Glutamatergic neuron (in vitro differentiated cells): ENCODE measurements around the gene AGAP3. TPM values are rescaled to one million over a fixed set of nuclear protein-coding genes. Genes with fewer than 3 reads are reported as not detected.
A peak's percentile ranks its signal among the peaks of the same experiment; 100 is the strongest.

Experiments
- DNase-seq: peaks from one replicate; pipeline ENCODE4 v3.0.0; 2022
- H3K27ac Mint-ChIP-seq: one replicate; pipeline ENCODE4 v1.8.0; 2020; ENCODE audit warnings: mild to moderate bottlenecking, mixed read lengths, inconsistent platforms; ENCODE audit not compliant: unreplicated experiment
- H3K27me3 Mint-ChIP-seq: one replicate; pipeline ENCODE4 v1.8.0; 2020; ENCODE audit warnings: mild to moderate bottlenecking, moderate library complexity, mixed read lengths, inconsistent platforms; ENCODE audit not compliant: unreplicated experiment
- H3K36me3 Mint-ChIP-seq: one replicate; pipeline ENCODE4 v1.8.0; 2020; ENCODE audit warnings: mild to moderate bottlenecking, mixed read lengths, inconsistent platforms; ENCODE audit not compliant: unreplicated experiment
- H3K4me1 Mint-ChIP-seq: one replicate; pipeline ENCODE4 v1.8.0; 2020; ENCODE audit warnings: mild to moderate bottlenecking, low read depth, mixed read lengths, inconsistent platforms; ENCODE audit not compliant: unreplicated experiment
- H3K4me3 Mint-ChIP-seq: one replicate; pipeline ENCODE4 v1.8.0; 2020; ENCODE audit warnings: mild to moderate bottlenecking, mixed read lengths, inconsistent platforms; ENCODE audit not compliant: unreplicated experiment
- H3K9me3 Mint-ChIP-seq: one replicate; pipeline ENCODE4 v1.8.0; 2020; ENCODE audit warnings: mild to moderate bottlenecking, moderate library complexity, mixed read lengths, inconsistent platforms; ENCODE audit not compliant: unreplicated experiment
- CTCF ChIP-seq: fragments of 200-600 bp; sonication (generic); IDR thresholded peaks from one replicate; pipeline ENCODE4 v1.5.0; 2021; ENCODE audit not compliant: partially characterized antibody, unreplicated experiment
- total RNA-seq: library from RNA; stranded (reverse); fragmentation: NEBNext Ultra II Directional; extraction: Animal tissue kit (Norgen Biotek cat#: 25700); gene quantifications from one replicate; pipeline ENCODE4 v1.2.1, GENCODE V29; 2021; ENCODE audit not compliant: unreplicated experiment

The AGAP3 gene
- total RNA-seq, 1 donor from 2014 or later: 406 TPM

- peak; percentile 59 for DNase-seq
- Mint-ChIP-seq H3K9me3 (peaks cover 17% of the 10 kb centered on the region), H3K4me3 (peak overlapping the region; percentile 81), H3K4me1 (peaks cover 13% of the 10 kb centered on the region), H3K27me3 (peaks cover 26% of the 10 kb centered on the region), H3K27ac (no peak overlapping the region), H3K36me3 (peaks cover 6% of the 10 kb centered on the region)
- peak; percentile 69 for TF ChIP-seq CTCF
Observed at GRCh38 chr7:151168003-151168786, 81.9 kb downstream of the AGAP3 start.

GRCh38 chr7:151168787-151169162 lies 82.5 kb downstream of the AGAP3 start:
- Mint-ChIP-seq H3K36me3 (peaks cover 10% of the 10 kb centered on the region), H3K27me3 (peaks cover 28% of the 10 kb centered on the region), H3K4me1 (peaks cover 13% of the 10 kb centered on the region), H3K9me3 (peaks cover 19% of the 10 kb centered on the region), H3K27ac (no peak overlapping the region), H3K4me3 (peak overlapping the region; percentile 81)
- TF ChIP-seq CTCF: no peak
- DNase-seq: no peak

GRCh38 chr7:151172273-151173141 lies 86.2 kb downstream of the AGAP3 start:
- Mint-ChIP-seq H3K9me3 (peaks cover 19% of the 10 kb centered on the region), H3K4me3 (no peak overlapping the region), H3K27ac (no peak overlapping the region), H3K36me3 (peaks cover 10% of the 10 kb centered on the region), H3K4me1 (peaks cover 11% of the 10 kb centered on the region), H3K27me3 (peaks cover 23% of the 10 kb centered on the region)
- peak; percentile 84 for DNase-seq
- TF ChIP-seq CTCF: peak; percentile 100

- Mint-ChIP-seq H3K4me1 (peaks cover 7% of the 10 kb centered on the region), H3K4me3 (no peak overlapping the region), H3K27ac (no peak overlapping the region), H3K36me3 (peaks cover 10% of the 10 kb centered on the region), H3K9me3 (peaks cover 15% of the 10 kb centered on the region), H3K27me3 (peaks cover 19% of the 10 kb centered on the region)
- no peak for TF ChIP-seq CTCF
- DNase-seq: no peak
Observed at GRCh38 chr7:151173386-151174245, 87.3 kb downstream of the AGAP3 start.
